ENCODE data around the gene TMEM69. TPM values are rescaled to one million over a fixed set of nuclear protein-coding genes. Genes with fewer than 3 reads are reported as not detected.

TMEM69 gene
- total and polyA plus RNA-seq, 10 of the 15 experiments (the other 5 are each of a cell fraction or from before 2014, with no cell fraction given) = 44.6 to 162 (median 88.8) TPM

- intact Hi-C loops (cut with micrococcal nuclease; ENCODE audit: unreplicated experiment) = no loop called here
- no peak overlapping the region for H3K4me2 ChIP-seq (ENCODE audit: control insufficient read depth, insufficient read depth)
- H3K9me3 ChIP-seq (replicated peaks; ENCODE audit: control insufficient read depth, insufficient read depth, low read length) = no peaks in the 10 kb centered on the region
- TF ChIP-seq E2F4 (IDR thresholded peaks at IDR 0.05; ENCODE audit: low read depth, low read length) (no peak), CTCF (IDR thresholded peaks at IDR 0.05 in 2 of 3, conservative IDR thresholded peaks at IDR 0.05 in 1 of 3; ENCODE audit: control insufficient read depth in 2 of 3, extremely low read depth in 1 of 3, insufficient read depth in 1 of 3, low read depth in 3 of 3, low read length in 3 of 3) (peak in 2 of 3 experiments; percentile 3 to 22; a peak in 1 of 6 replicates), CREB1 (IDR thresholded peaks at IDR 0.05; ENCODE audit: low read depth) (no peak), HDAC6 (IDR thresholded peaks at IDR 0.05; ENCODE audit: unreplicated experiment) (no peak), ZSCAN29 (IDR thresholded peaks at IDR 0.05) (no peak), EP300 (IDR thresholded peaks at IDR 0.05; ENCODE audit: borderline replicate concordance in 1 of 2, control insufficient read depth in 1 of 2, low read depth in 2 of 2, low read length in 2 of 2) (no peak), RAD21 (IDR thresholded peaks at IDR 0.05; ENCODE audit: insufficient read depth, low read depth, low read length) (0 out of 2 replicates have a peak, but pooled peaks have one; percentile 11), MLLT1 (IDR thresholded peaks at IDR 0.05) (no peak), POLR2AphosphoS5 (IDR thresholded peaks at IDR 0.05; ENCODE audit: low read length) (no peak), RCOR1 (conservative IDR thresholded peaks at IDR 0.05; ENCODE audit: low read depth, low read length) (no peak)
- no peaks in the 10 kb centered on the region for H4K20me1 ChIP-seq (ENCODE audit: control insufficient read depth, insufficient read depth)
- H3K27ac ChIP-seq (ENCODE audit: control insufficient read depth, insufficient read depth) = no peak overlapping the region
- H3K36me3 ChIP-seq (ENCODE audit: control insufficient read depth in 2 of 2, insufficient read depth in 2 of 2, low read length in 1 of 2) = peaks cover 2 to 24% of the 10 kb centered on the region in 2 experiments
- BruUV-seq (replicated peaks) = no TSS peak
- peak; percentile 61 for ATAC-seq
- H3K4me1 ChIP-seq (ENCODE audit: control insufficient read depth, insufficient read depth, low read length) = no peaks in the 10 kb centered on the region
- ChIA-PET RAD21 (ENCODE audit: unreplicated experiment) (interaction anchor here (0.5 to 1.3 kb wide), 3 partner anchors 15 to 234 kb away, joined by 3 read pairs; no protein-coding TSS in a partner anchor), CTCF (interaction anchor here (1.7 to 3.5 kb wide), 2 partner anchors 200 to 539 kb away, joined by 3 to 12 read pairs; no protein-coding TSS in a partner anchor), POLR2A (interaction anchor here (0.5 kb wide), 1 partner anchor 600 kb away, joined by 6 read pairs; no protein-coding TSS in a partner anchor), SMC1A (ENCODE audit: uncharacterized antibody, unreplicated experiment) (interaction anchor here (0.6 to 3.9 kb wide), 6 partner anchors 10 to 219 kb away, joined by 3 to 13 read pairs (median 3); no protein-coding TSS in a partner anchor)
- FAIRE-seq = no peak
- no peak for DNase-seq (ENCODE audit: low read depth, low spot score)
- H2AFZ ChIP-seq (ENCODE audit: control insufficient read depth, low read depth, low read length) = no peak overlapping the region
- H3K9ac ChIP-seq (ENCODE audit: control insufficient read depth, insufficient read depth, low read length) = no peak overlapping the region
- in situ Hi-C loops (cut with MboI) = no loop called here
- H3K4me3 ChIP-seq = no peak overlapping the region
- H3K79me2 ChIP-seq (ENCODE audit: control insufficient read depth, insufficient read depth, low read length) = no peaks in the 10 kb centered on the region; the same call in 1 of the 2 replicates
- H3K27me3 ChIP-seq (replicated peaks in 1 of 2; ENCODE audit: control insufficient read depth in 2 of 2, insufficient read depth in 2 of 2, low read length in 1 of 2) = no peaks in the 10 kb centered on the region
These were observed 44.0 kb upstream of the TMEM69 start for GRCh38 chr1:45643978-45644377.
